ENCODE results near the gene CLDN22.

DNA sequence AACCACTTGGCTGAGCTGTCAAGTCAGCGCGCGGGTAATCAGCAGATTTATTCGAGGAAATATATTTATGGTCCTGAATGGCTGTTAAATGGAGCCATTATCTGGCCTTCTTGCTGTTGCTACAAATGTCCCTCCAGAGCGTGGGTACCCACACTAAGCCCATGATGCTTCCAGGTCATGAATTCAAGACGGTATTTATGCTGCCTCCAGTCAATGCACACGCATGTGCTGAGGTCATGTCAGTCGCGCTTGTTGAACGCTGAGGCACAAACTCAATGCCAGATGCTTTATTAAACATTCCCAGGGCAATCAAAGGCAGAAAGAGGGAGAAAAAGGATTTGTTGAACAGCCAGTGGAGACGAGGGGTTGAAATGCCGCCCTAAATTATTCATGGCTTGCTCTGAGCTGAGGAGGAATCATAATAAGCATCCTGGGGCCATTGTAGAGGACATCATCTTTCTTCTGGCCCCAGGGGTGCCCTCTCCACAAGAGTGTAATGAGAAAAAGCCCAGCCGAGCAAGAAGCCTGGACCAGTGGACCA, 38.2 kb upstream of the CLDN22 start:
- no peak for TF ChIP-seq ZNF843 (tag by site-specific recombination; IDR thresholded peaks at IDR 0.05)
- TF ChIP-seq CTCF (tag by site-specific recombination; IDR thresholded peaks at IDR 0.05): no peak
- TF ChIP-seq KLF1 (tag by site-specific recombination; IDR thresholded peaks at IDR 0.05): no peak
- no peak for TF ChIP-seq ATF2 (tag by site-specific recombination; IDR thresholded peaks at IDR 0.05; ENCODE audit: low read depth)
- TF ChIP-seq SP2 (tag by site-specific recombination; IDR thresholded peaks at IDR 0.05): no peak
- TF ChIP-seq ZBTB17 (tag by site-specific recombination; IDR thresholded peaks at IDR 0.05): no peak
- TF ChIP-seq ZNF121 (tag by site-specific recombination; IDR thresholded peaks at IDR 0.05): no peak
